ENCODE measurements around the gene FCMR. TPM values are rescaled to one million over a fixed set of nuclear protein-coding genes. Genes with fewer than 3 reads are reported as not detected.

The FCMR gene
- total and polyA plus RNA-seq, 2 experiments from 2014 or later, result not detected

- no peaks in the 10 kb centered on the region for H3K9me3 ChIP-seq (ENCODE audit: low read depth)
- H3K4me3 ChIP-seq, result no peak overlapping the region
- no peaks in the 10 kb centered on the region for H3K36me3 ChIP-seq
- H3K4me1 ChIP-seq (ENCODE audit: low read depth), result no peaks in the 10 kb centered on the region
- no peak for TF ChIP-seq CTCF (IDR thresholded peaks at IDR 0.05; ENCODE audit: low read depth, low read length)
- no peak for DNase-seq (ENCODE audit: low read depth in 1 of 2, low spot score in 1 of 2)
- H3K27ac ChIP-seq, result no peak overlapping the region
- H3K27me3 ChIP-seq, result no peaks in the 10 kb centered on the region
Measured at GRCh38 chr1:206960676-206961386, 39.1 kb upstream of the FCMR start.

GRCh38 chr1:206958144-206958543, 36.4 kb upstream of the FCMR start:
- peaks cover 9% of the 10 kb centered on the region for H3K4me1 ChIP-seq (ENCODE audit: low read depth)
- DNase-seq (ENCODE audit: low read depth in 1 of 2, low spot score in 1 of 2), result no peak
- no peaks in the 10 kb centered on the region for H3K9me3 ChIP-seq (ENCODE audit: low read depth)
- no peak overlapping the region for H3K4me3 ChIP-seq
- H3K27me3 ChIP-seq, result no peaks in the 10 kb centered on the region
- no peaks in the 10 kb centered on the region for H3K36me3 ChIP-seq
- no peak overlapping the region for H3K27ac ChIP-seq
- no peak for TF ChIP-seq CTCF (IDR thresholded peaks at IDR 0.05; ENCODE audit: low read depth, low read length)

- no peak for TF ChIP-seq CTCF (IDR thresholded peaks at IDR 0.05; ENCODE audit: low read depth, low read length)
- Histone ChIP-seq H3K27me3 (no peaks in the 10 kb centered on the region), H3K4me1 (ENCODE audit: low read depth) (peaks cover 9% of the 10 kb centered on the region), H3K36me3 (no peaks in the 10 kb centered on the region), H3K9me3 (ENCODE audit: low read depth) (no peaks in the 10 kb centered on the region), H3K27ac (no peak overlapping the region), H3K4me3 (no peak overlapping the region)
- DNase-seq (ENCODE audit: low read depth in 1 of 2, low spot score in 1 of 2), result no peak
Measured at GRCh38 chr1:206957639-206958038, 35.9 kb upstream of the FCMR start.

GRCh38 chr1:206955476-206956451, 34.0 kb upstream of the FCMR start:
- Histone ChIP-seq H3K36me3 (no peaks in the 10 kb centered on the region), H3K27me3 (no peaks in the 10 kb centered on the region), H3K27ac (no peak overlapping the region), H3K4me3 (no peak overlapping the region), H3K9me3 (ENCODE audit: low read depth) (no peaks in the 10 kb centered on the region), H3K4me1 (ENCODE audit: low read depth) (peaks cover 9% of the 10 kb centered on the region)
- no peak for TF ChIP-seq CTCF (IDR thresholded peaks at IDR 0.05; ENCODE audit: low read depth, low read length)
- peak; percentile 33 to 43 for DNase-seq (ENCODE audit: low read depth in 1 of 2, low spot score in 1 of 2)

- no peak for DNase-seq (ENCODE audit: low read depth in 1 of 2, low spot score in 1 of 2)
- H3K4me3 ChIP-seq, result no peak overlapping the region
- H3K9me3 ChIP-seq (ENCODE audit: low read depth), result no peaks in the 10 kb centered on the region
- no peak overlapping the region for H3K27ac ChIP-seq
- peaks cover 9% of the 10 kb centered on the region for H3K4me1 ChIP-seq (ENCODE audit: low read depth)
- no peaks in the 10 kb centered on the region for H3K36me3 ChIP-seq
- TF ChIP-seq CTCF (IDR thresholded peaks at IDR 0.05; ENCODE audit: low read depth, low read length), result no peak
- no peaks in the 10 kb centered on the region for H3K27me3 ChIP-seq
Measured at GRCh38 chr1:206954459-206955342, 33.0 kb upstream of the FCMR start.

Data from cardiac muscle cell (in vitro differentiated cells and primary cell).